Adrenal gland (tissue), 5 donors: ENCODE measurements around the gene CMIP.

Source experiments
- CTCF ChIP-seq, 6 experiments: fragments of 450-650 bp in 4 of 6; fragments of 200-600 bp in 2 of 6; sonication (generic) in 1 of 6; IDR thresholded peaks; 1 replicate in 5 of 6; 2 replicates in 1 of 6; pipeline versions ENCODE4 v1.5.1 to v1.8.0; 2016 to 2021; ENCODE audit warnings: antibody characterized with exemption in 6 of 6, mild to moderate bottlenecking in 2 of 6, moderate library complexity in 1 of 6
- POLR2A ChIP-seq, 2 donors: fragments of 450-650 bp; IDR thresholded peaks; one replicate each; pipeline ENCODE4 v1.6.1; 2017; ENCODE audit warnings: antibody characterized with exemption in 2 of 2, mild to moderate bottlenecking in 2 of 2, moderate library complexity in 1 of 2
- donor health status: DM: no; HTN: no; CAD: no.

- TF ChIP-seq CTCF (IDR thresholded peaks at IDR 0.05) (no peak), POLR2A (IDR thresholded peaks at IDR 0.05) (no peak)
Observed at GRCh38 chr16:81467815-81468214, 23.2 kb downstream of the CMIP start.
